ENCODE measurements around the gene CNNM2.
"Not testable (repeated sequence)": the region's sequence is repeated elsewhere in the genome, so short reads cannot be mapped to it uniquely, and the experiment has no call there.

The CNNM2 gene

GRCh38 chr10:103127241-103127640, 209.1 kb downstream of the CNNM2 start:
- no peaks in the 10 kb centered on the region for H3K9me3 ChIP-seq (ENCODE audit: low read length)
- H2AFZ ChIP-seq (ENCODE audit: low read length): no peak overlapping the region
- H3K27me3 ChIP-seq (ENCODE audit: insufficient read depth, low read length): no peaks in the 10 kb centered on the region
- H3K4me2 ChIP-seq (ENCODE audit: low read length): no peak overlapping the region
- no peaks in the 10 kb centered on the region for H4K20me1 ChIP-seq (ENCODE audit: insufficient read depth, low read length)
- no peak overlapping the region for H3K4me3 ChIP-seq (ENCODE audit: low read depth, low read length, poor library complexity, severe bottlenecking)
- no peaks in the 10 kb centered on the region for H3K4me1 ChIP-seq (ENCODE audit: insufficient read depth, low read length, severe bottlenecking)
- TF ChIP-seq CTCF (IDR thresholded peaks at IDR 0.05; ENCODE audit: low read length) (no peak), EZH2 (IDR thresholded peaks at IDR 0.05; ENCODE audit: borderline replicate concordance, low read length) (no peak)
- H3K27ac ChIP-seq (ENCODE audit: low read depth, low read length, poor library complexity, severe bottlenecking): no peak overlapping the region
- no peaks in the 10 kb centered on the region for H3K9me2 ChIP-seq (ENCODE audit: low read depth, low read length)
- H3F3A ChIP-seq (ENCODE audit: insufficient read depth, low read length): no peaks in the 10 kb centered on the region
- H3K9ac ChIP-seq (ENCODE audit: low read length): no peak overlapping the region
- no peaks in the 10 kb centered on the region for H3K36me3 ChIP-seq (ENCODE audit: insufficient read depth, low read length)
- no peaks in the 10 kb centered on the region for H3K79me2 ChIP-seq (ENCODE audit: insufficient read depth, low read length)

- not testable (repeated sequence) for H3K27ac ChIP-seq (ENCODE audit: low read depth, low read length, poor library complexity, severe bottlenecking); H4K20me1 ChIP-seq (ENCODE audit: insufficient read depth, low read length); H3K9ac ChIP-seq (ENCODE audit: low read length); H2AFZ ChIP-seq (ENCODE audit: low read length); H3K4me1 ChIP-seq (ENCODE audit: insufficient read depth, low read length, severe bottlenecking); H3F3A ChIP-seq (ENCODE audit: insufficient read depth, low read length); H3K9me2 ChIP-seq (ENCODE audit: low read depth, low read length); H3K27me3 ChIP-seq (ENCODE audit: insufficient read depth, low read length); H3K4me2 ChIP-seq (ENCODE audit: low read length); H3K9me3 ChIP-seq (ENCODE audit: low read length); H3K4me3 ChIP-seq (ENCODE audit: low read depth, low read length, poor library complexity, severe bottlenecking); H3K79me2 ChIP-seq (ENCODE audit: insufficient read depth, low read length)
- H3K36me3 ChIP-seq (ENCODE audit: insufficient read depth, low read length): peaks cover 13% of the 10 kb centered on the region
Measured at GRCh38 chr10:103130180-103130579, 212.1 kb downstream of the CNNM2 start.

- TF ChIP-seq EZH2 (IDR thresholded peaks at IDR 0.05; ENCODE audit: borderline replicate concordance, low read length): no peak
- TF ChIP-seq CTCF (IDR thresholded peaks at IDR 0.05; ENCODE audit: low read length): no peak
- Histone ChIP-seq H3K79me2 (ENCODE audit: insufficient read depth, low read length) (no peaks in the 10 kb centered on the region), H3K4me3 (ENCODE audit: low read depth, low read length, poor library complexity, severe bottlenecking) (no peak overlapping the region), H3K4me1 (ENCODE audit: insufficient read depth, low read length, severe bottlenecking) (no peaks in the 10 kb centered on the region), H2AFZ (ENCODE audit: low read length) (no peak overlapping the region), H4K20me1 (ENCODE audit: insufficient read depth, low read length) (no peaks in the 10 kb centered on the region), H3K36me3 (ENCODE audit: insufficient read depth, low read length) (peaks cover 19% of the 10 kb centered on the region), H3K4me2 (ENCODE audit: low read length) (no peak overlapping the region), H3K9me2 (ENCODE audit: low read depth, low read length) (no peaks in the 10 kb centered on the region), H3K9me3 (ENCODE audit: low read length) (no peaks in the 10 kb centered on the region), H3F3A (ENCODE audit: insufficient read depth, low read length) (no peaks in the 10 kb centered on the region), H3K27ac (ENCODE audit: low read depth, low read length, poor library complexity, severe bottlenecking) (no peak overlapping the region), H3K27me3 (ENCODE audit: insufficient read depth, low read length) (no peaks in the 10 kb centered on the region), H3K9ac (ENCODE audit: low read length) (no peak overlapping the region)
Measured at GRCh38 chr10:103130910-103131309, 212.8 kb downstream of the CNNM2 start.

- H3K4me2 ChIP-seq (ENCODE audit: low read length); H2AFZ ChIP-seq (ENCODE audit: low read length): not testable (repeated sequence)
Measured at GRCh38 chr10:103135168-103135567, 217.1 kb downstream of the CNNM2 start.

More at GRCh38 chr10:103135168-103135567, 217.1 kb downstream of the CNNM2 start:
- not testable (repeated sequence) for H3K4me3 ChIP-seq (ENCODE audit: low read depth, low read length, poor library complexity, severe bottlenecking); H3K27ac ChIP-seq (ENCODE audit: low read depth, low read length, poor library complexity, severe bottlenecking); H3K79me2 ChIP-seq (ENCODE audit: insufficient read depth, low read length); H3K27me3 ChIP-seq (ENCODE audit: insufficient read depth, low read length); H3K4me1 ChIP-seq (ENCODE audit: insufficient read depth, low read length, severe bottlenecking); H4K20me1 ChIP-seq (ENCODE audit: insufficient read depth, low read length); H3F3A ChIP-seq (ENCODE audit: insufficient read depth, low read length); H3K9ac ChIP-seq (ENCODE audit: low read length); H3K9me2 ChIP-seq (ENCODE audit: low read depth, low read length); H3K9me3 ChIP-seq (ENCODE audit: low read length)
- H3K36me3 ChIP-seq (ENCODE audit: insufficient read depth, low read length): peaks cover 51% of the 10 kb centered on the region
